GM12892 (cell line): ENCODE results near the gene CPHXL2.

Experiments
- DNase-seq: peaks from one replicate; pipeline ENCODE4 v3.0.0; 2011; ENCODE audit not compliant: insufficient read length
- FAIRE-seq: peaks from 2 replicates; lab custom pipeline; 2011; peaks lifted over from hg19 to GRCh38; lab: Jason Lieb, UNC
- POLR2A ChIP-seq: IDR thresholded peaks from 2 replicates; pipeline ENCODE4 v1.6.1; 2011; ENCODE audit warnings: low read depth, low read length, control low read depth
- POLR2AphosphoS5 ChIP-seq: IDR thresholded peaks from 2 replicates; pipeline ENCODE4 v1.6.1; 2011; ENCODE audit warnings: low read depth, low read length, control low read depth
- TAF1 ChIP-seq: IDR thresholded peaks from 2 replicates; pipeline ENCODE4 v1.6.1; 2011; ENCODE audit warnings: low read depth, mild to moderate bottlenecking, control low read depth, low read length, borderline replicate concordance

CPHXL2 gene

GRCh38 chr16:75667503-75667902 lies 9.3 kb downstream of the CPHXL2 start:
- TF ChIP-seq POLR2A (no peak), POLR2AphosphoS5 (no peak), TAF1 (no peak)
- FAIRE-seq, result no peak
- DNase-seq, result no peak

GRCh38 chr16:75660726-75661302 lies 16.0 kb downstream of the CPHXL2 start:
- no peak for FAIRE-seq
- TF ChIP-seq POLR2A (no peak), TAF1 (no peak), POLR2AphosphoS5 (no peak)
- no peak for DNase-seq

GRCh38 chr16:75660321-75660720 lies 16.5 kb downstream of the CPHXL2 start:
- FAIRE-seq (no peak), DNase-seq (no peak)
- TF ChIP-seq TAF1 (no peak), POLR2AphosphoS5 (no peak), POLR2A (no peak)

GRCh38 chr16:75658175-75658574 lies 18.6 kb downstream of the CPHXL2 start:
- FAIRE-seq (no peak), DNase-seq (no peak)
- TF ChIP-seq POLR2AphosphoS5 (0 out of 2 replicates have a peak, but pooled peaks have one; percentile 24), POLR2A (0 out of 2 replicates have a peak, but pooled peaks have one; percentile 33), TAF1 (no peak)

GRCh38 chr16:75653922-75654321 lies 22.9 kb downstream of the CPHXL2 start:
- DNase-seq (no peak), FAIRE-seq (no peak)
- TF ChIP-seq POLR2AphosphoS5 (no peak), TAF1 (no peak)

GRCh38 chr16:75648265-75649076 lies 28.3 kb downstream of the CPHXL2 start:
- TF ChIP-seq TAF1, result peak; percentile 27; the same call in 1 of the 2 replicates
- TF ChIP-seq POLR2A, result peak; percentile 54; the same call in 1 of the 2 replicates
- no peak for TF ChIP-seq POLR2AphosphoS5
- DNase-seq (peak; percentile 45), FAIRE-seq (peak; percentile 81)

- FAIRE-seq, result peak; percentile 99
- peak; percentile 79 for DNase-seq
- peak; percentile 98 for TF ChIP-seq POLR2A
- TF ChIP-seq POLR2AphosphoS5, result peak; percentile 97
- peak; percentile 97 for TF ChIP-seq TAF1
Observed at GRCh38 chr16:75647492-75648264, 29.1 kb downstream of the CPHXL2 start, which contains the start of the genes KARS1 and TERF2IP. TSS of gene KARS1 (minus strand) at chr16:75647665. CDS start at chr16:75647639, 26 bp downstream. TSS of gene TERF2IP (plus strand) at chr16:75647773. CDS start at chr16:75647883, 110 bp downstream.

GRCh38 chr16:75647112-75647491 lies 29.7 kb downstream of the CPHXL2 start:
- DNase-seq (no peak), FAIRE-seq (no peak)
- TF ChIP-seq TAF1, result no peak
- no peak for TF ChIP-seq POLR2AphosphoS5
- no peak for TF ChIP-seq POLR2A

GRCh38 chr16:75644240-75645012 lies 32.4 kb downstream of the CPHXL2 start:
- DNase-seq, result no peak
- no peak for FAIRE-seq
- TF ChIP-seq TAF1, result no peak
- TF ChIP-seq POLR2AphosphoS5, result no peak
- TF ChIP-seq POLR2A, result no peak

- no peak for FAIRE-seq
- TF ChIP-seq TAF1 (no peak), POLR2AphosphoS5 (no peak), POLR2A (no peak)
- DNase-seq, result no peak
Observed at GRCh38 chr16:75640598-75640997, 36.2 kb downstream of the CPHXL2 start.

GRCh38 chr16:75635036-75635435 lies 41.8 kb downstream of the CPHXL2 start:
- FAIRE-seq (no peak), DNase-seq (no peak)
- no peak for TF ChIP-seq POLR2AphosphoS5
- TF ChIP-seq TAF1, result no peak
- TF ChIP-seq POLR2A, result no peak
